Heart right ventricle (tissue), 16 donors: ENCODE results near the gene CHORDC1. TPM values are rescaled to one million over a fixed set of nuclear protein-coding genes. Genes with fewer than 3 reads are reported as not detected.

Experiments
- ATAC-seq, 8 donors: fragments of 200-7000 bp; cut with Tn5 transposase; one replicate each; pipeline ENCODE4 v1.9.1; 2020; ENCODE audit warnings: mild to moderate bottlenecking in 8 of 8, moderate library complexity in 8 of 8, moderate number of reproducible peaks in 1 of 8
- DNase-seq, 2 donors: peaks; one replicate each; pipeline ENCODE4 v3.0.0-alpha.2; 2020
- H3K27ac ChIP-seq, 10 donors: fragments of 200-600 bp; sonication (generic) in 2 of 10; one replicate each; pipeline versions ENCODE4 v1.5.0 to v1.8.0; 2020 to 2022; ENCODE audit warnings: mild to moderate bottlenecking in 3 of 10
- H3K27me3 ChIP-seq, 7 donors: fragments of 200-600 bp; one replicate each; pipeline ENCODE4 v1.8.0; 2021 to 2022; ENCODE audit warnings: mild to moderate bottlenecking in 2 of 7
- H3K36me3 ChIP-seq, 9 donors: fragments of 200-600 bp; sonication (generic) in 1 of 9; one replicate each; pipeline versions ENCODE4 v1.5.0 to v1.8.0; 2020 to 2022; ENCODE audit warnings: mild to moderate bottlenecking in 2 of 9
- H3K4me1 ChIP-seq, 9 donors: fragments of 200-600 bp; sonication (generic) in 1 of 9; one replicate each; pipeline versions ENCODE4 v1.5.0 to v1.8.0; 2020 to 2022; ENCODE audit warnings: mild to moderate bottlenecking in 4 of 9
- H3K4me3 ChIP-seq, 10 donors: fragments of 200-600 bp; sonication (generic) in 2 of 10; one replicate each; pipeline versions ENCODE4 v1.5.0 to v1.8.0; 2020 to 2022; ENCODE audit warnings: mild to moderate bottlenecking in 7 of 10, moderate library complexity in 2 of 10
- H3K9me3 ChIP-seq, 11 donors: fragments of 200-600 bp in 10 of 11; sonication (generic) in 2 of 11; one replicate each; pipeline versions ENCODE4 v1.5.0 to v1.8.0; 2013 to 2022; ENCODE audit warnings: mild to moderate bottlenecking in 2 of 11, control low read depth in 1 of 11, moderate library complexity in 1 of 11
- WGBS, 2 donors: extraction: QIAGEN DNeasy Blood & Tissue Kit; methylation state at CpG; one replicate each; pipeline ENCODE4 v1.1.7; 2013; ENCODE audit warnings: inconsistent platforms in 1 of 2; 5-methylcytosine and 5-hydroxymethylcytosine counted together
- intact Hi-C, 10 donors: fragments of 100-400 bp; cut with DNase I; formaldehyde crosslinking; loops; one replicate each; pipeline versions ENCODE4 v1.11.1 to v1.14.2; 2022
- polyA plus RNA-seq, 2 donors: library from polyadenylated mRNA; stranded (reverse); fragments of 200-250 nt; gene quantifications; one replicate each; pipeline ENCODE4 v1.2.3, GENCODE V29; 2013
- total RNA-seq, 10 donors: library from RNA; stranded (reverse); fragmentation: NEBNext Ultra II Directional in 3 of 10; extraction: Animal tissue kit (Norgen Biotek cat#: 25700) in 3 of 10; gene quantifications; one replicate each; pipeline versions ENCODE4 v1.2.1 to v1.2.4, GENCODE V29; 2021 to 2023
- TF ChIP-seq, protein P1 (sequence below), 9 donors: fragments of 200-600 bp; sonication (generic) in 2 of 9; IDR thresholded peaks; one replicate each; pipeline versions ENCODE4 v1.5.0 to v1.8.0; 2021 to 2022; ENCODE audit warnings: antibody characterized with exemption in 9 of 9, mild to moderate bottlenecking in 5 of 9, moderate library complexity in 1 of 9
- donor health status: Arrhythmogenic right ventricular cardiomyopathy.
- donor health status: ischemic (EF 13 %, LVEDD 7.1; RV severe dilation, severe dysfunction).
- donor health status: healthy with polysubstance abuse.
- donor health status: DM: no; HTN: yes; CAD: no.
- donor health status: DM: no; HTN: no; CAD: no.
- donor health status: ischemic (EF 25% LVEDD 6.9; RV normal size, moderate dysfunction).
- donor health status: ischemic (EF 25% LVEDD 5.7; RV mildly dilated, moderate dysfunction).
- donor health status: healthy.
- donor health status: DM: yes; HTN: yes; CAD: no.
- donor health status: Ischemic cardiomyopathy.
- donor health status: ischemic (EF 35%, LVEDD 5.7; RV mildly dilated, moderate dysfunction).
- donor health status: nonischemic (EF 11% LVEDD 7.7; RV severe dilation, severe dysfunction).
- donor health status: DM: yes; HTN: yes; CAD: no.
- donor health status: PGD.
- donor health status: ischemic (EF 29% LVEDD 5.4; RV normal size, mild dysfunction).
- donor health status: nonischemic (EF 23%, LVEDD 6.1; RV moderate dilation, normal function).

Gene CHORDC1
- total and polyA plus RNA-seq, 12 donors, result 22.4 to 38.1 (median 27.7) TPM

DNA sequence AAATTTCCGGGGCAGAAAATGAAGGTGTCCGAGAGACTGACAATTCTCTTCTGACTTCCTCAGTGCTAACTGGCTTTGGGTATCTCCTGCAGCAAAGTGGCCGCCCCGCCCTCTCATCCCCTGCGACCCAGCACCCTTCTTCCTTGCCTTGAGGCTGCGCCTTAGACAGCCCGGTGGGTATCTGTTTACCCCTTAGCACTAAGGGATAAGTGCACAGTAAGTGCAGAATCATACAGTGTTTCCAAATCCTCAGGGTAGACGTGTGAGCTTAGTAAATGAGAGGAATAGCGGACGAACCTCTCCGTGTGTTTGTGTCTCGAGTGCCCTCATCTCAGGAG lies 368 bp upstream of the CHORDC1 start:
- WGBS, 2 donors, result 1% methylated on average over 12 of the region's 12 CpGs
- DNase-seq, result no peak
- peak; percentile 64 to 81 (median 78) for ATAC-seq

DNA sequence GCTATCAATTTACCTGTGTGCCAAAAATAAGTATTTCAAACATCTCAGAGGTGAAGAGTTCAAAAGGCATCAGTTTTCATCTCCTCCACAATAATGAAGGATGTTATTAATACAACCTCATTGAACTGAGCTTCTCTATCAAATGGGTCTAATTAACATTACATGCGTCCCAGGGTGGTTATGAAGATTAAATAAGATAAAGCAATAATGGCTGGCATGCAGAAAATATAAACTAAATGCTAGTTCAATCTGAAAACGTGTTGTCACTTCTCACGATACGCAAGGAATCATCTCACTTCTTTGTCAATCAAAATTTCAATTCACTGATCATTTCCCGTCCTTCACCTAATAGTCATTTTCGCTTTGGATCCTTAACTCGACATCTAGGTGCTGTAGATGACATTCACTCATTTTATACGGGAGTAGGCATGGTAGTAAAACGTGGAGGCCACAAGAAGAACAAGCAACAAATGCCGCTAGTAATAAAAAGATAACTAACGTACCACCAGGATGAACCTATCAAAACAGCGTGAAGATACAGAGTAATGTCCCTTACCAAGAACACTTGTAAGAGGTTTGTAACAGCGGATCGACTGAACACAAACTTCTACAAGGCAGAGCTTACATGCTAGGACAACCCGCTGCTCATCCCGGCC lies 918 bp downstream of the CHORDC1 start:
- Histone ChIP-seq H3K27me3 (no peaks in the 10 kb centered on the region), H3K9me3 (no peaks in the 10 kb centered on the region), H3K27ac (peak overlapping the region in 9 of 10 donors; percentile 87 to 96 (median 93)), H3K4me3 (peak overlapping the region; percentile 67 to 92 (median 86)), H3K4me1 (peaks cover 0 to 53% (median 39%) of the 10 kb centered on the region in 9 donors), H3K36me3 (peaks cover 0 to 10% (median 0%) of the 10 kb centered on the region in 9 donors)
- 6 to 10% methylated on average over 16 of the region's 16 CpGs for WGBS, 2 donors
- TF ChIP-seq, protein P1, sequence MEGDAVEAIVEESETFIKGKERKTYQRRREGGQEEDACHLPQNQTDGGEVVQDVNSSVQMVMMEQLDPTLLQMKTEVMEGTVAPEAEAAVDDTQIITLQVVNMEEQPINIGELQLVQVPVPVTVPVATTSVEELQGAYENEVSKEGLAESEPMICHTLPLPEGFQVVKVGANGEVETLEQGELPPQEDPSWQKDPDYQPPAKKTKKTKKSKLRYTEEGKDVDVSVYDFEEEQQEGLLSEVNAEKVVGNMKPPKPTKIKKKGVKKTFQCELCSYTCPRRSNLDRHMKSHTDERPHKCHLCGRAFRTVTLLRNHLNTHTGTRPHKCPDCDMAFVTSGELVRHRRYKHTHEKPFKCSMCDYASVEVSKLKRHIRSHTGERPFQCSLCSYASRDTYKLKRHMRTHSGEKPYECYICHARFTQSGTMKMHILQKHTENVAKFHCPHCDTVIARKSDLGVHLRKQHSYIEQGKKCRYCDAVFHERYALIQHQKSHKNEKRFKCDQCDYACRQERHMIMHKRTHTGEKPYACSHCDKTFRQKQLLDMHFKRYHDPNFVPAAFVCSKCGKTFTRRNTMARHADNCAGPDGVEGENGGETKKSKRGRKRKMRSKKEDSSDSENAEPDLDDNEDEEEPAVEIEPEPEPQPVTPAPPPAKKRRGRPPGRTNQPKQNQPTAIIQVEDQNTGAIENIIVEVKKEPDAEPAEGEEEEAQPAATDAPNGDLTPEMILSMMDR (IDR thresholded peaks at IDR 0.05), result no peak
- intact Hi-C loops, result loop anchor here in 1 of 10 donors (2.0 kb wide), 1 partner anchor 17 kb away; no protein-coding TSS in a partner anchor
- no peak for DNase-seq
- ATAC-seq, result peak in 1 of 8 donors; percentile 5

More for the DNA sequence above, 368 bp upstream of the CHORDC1 start:
- Histone ChIP-seq H3K27ac (peak overlapping the region; percentile 61 to 96 (median 92)), H3K9me3 (no peaks in the 10 kb centered on the region), H3K4me1 (peaks cover 0 to 47% (median 37%) of the 10 kb centered on the region in 9 donors), H3K27me3 (no peaks in the 10 kb centered on the region), H3K4me3 (peak overlapping the region; percentile 67 to 92 (median 86)), H3K36me3 (no peaks in the 10 kb centered on the region)
- TF ChIP-seq, protein P1 (IDR thresholded peaks at IDR 0.05), result no peak
- intact Hi-C loops, result loop anchor here in 1 of 10 donors (2.0 kb wide), 1 partner anchor 18 kb away; no protein-coding TSS in a partner anchor

DNA sequence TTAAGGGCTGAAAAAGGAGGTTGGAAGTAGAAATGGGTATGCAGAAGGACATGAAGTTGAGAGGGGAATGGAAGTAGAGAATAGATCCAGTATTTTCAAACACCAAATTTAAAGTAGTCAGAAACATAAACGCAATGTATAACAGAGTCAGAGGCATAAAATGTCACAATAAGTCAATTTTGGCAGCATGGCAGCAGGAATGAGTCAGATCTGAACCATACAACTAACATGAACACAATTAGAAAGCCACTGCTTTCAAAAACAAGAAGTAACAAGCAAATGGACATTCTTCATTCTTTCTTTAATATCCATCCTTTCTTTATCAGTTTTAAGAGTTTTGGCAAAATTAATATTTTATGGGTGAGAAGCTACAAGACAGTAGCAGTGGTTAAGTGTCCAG lies 2.5 kb downstream of the CHORDC1 start:
- intact Hi-C loops, result no loop called here
- Histone ChIP-seq H3K4me1 (peaks cover 0 to 68% (median 53%) of the 10 kb centered on the region in 9 donors), H3K9me3 (no peaks in the 10 kb centered on the region)

DNA sequence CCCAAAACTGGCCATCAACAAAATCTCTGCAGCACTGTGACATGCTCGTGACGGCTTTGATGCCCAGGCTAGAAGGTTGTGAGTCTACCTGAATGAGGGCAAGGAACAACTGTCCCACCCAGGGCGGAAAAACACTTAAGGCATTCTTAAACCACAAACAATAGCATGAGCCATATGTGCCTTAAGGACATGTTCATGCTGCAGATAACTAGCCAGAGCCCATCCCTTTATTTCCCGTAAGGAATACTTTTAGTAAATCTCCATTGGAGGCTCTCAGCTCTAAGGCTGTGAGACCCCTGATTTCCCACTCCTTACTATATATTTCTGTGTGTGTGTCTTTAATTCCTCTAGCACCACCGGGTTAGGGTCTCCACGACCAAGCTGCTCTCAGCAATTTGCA lies 3.4 kb downstream of the CHORDC1 start:
- no peak for DNase-seq
- no peaks in the 10 kb centered on the region for H3K27me3 ChIP-seq
- intact Hi-C loops, result no loop called here
- H3K36me3 ChIP-seq, result peaks cover 0 to 30% (median 0%) of the 10 kb centered on the region in 9 donors
- no peak for ATAC-seq
- H3K4me1 ChIP-seq, result peaks cover 0 to 61% (median 53%) of the 10 kb centered on the region in 9 donors
- no peak overlapping the region for H3K27ac ChIP-seq
- H3K9me3 ChIP-seq, result no peaks in the 10 kb centered on the region
- TF ChIP-seq, protein P1 (IDR thresholded peaks at IDR 0.05), result no peak
- no peak overlapping the region for H3K4me3 ChIP-seq
- WGBS, 2 donors, result 95 to 97% methylated on average over 6 of the region's 6 CpGs

More for the DNA sequence above, 2.5 kb downstream of the CHORDC1 start:
- H3K36me3 ChIP-seq, result peaks cover 0 to 20% (median 0%) of the 10 kb centered on the region in 9 donors
- DNase-seq (no peak), ATAC-seq (no peak)
- TF ChIP-seq, protein P1 (IDR thresholded peaks at IDR 0.05), result no peak
- H3K27ac ChIP-seq, result no peak overlapping the region
- WGBS, 2 donors, result 85 to 97% methylated on average over 1 of the region's 1 CpG
- no peaks in the 10 kb centered on the region for H3K27me3 ChIP-seq
- H3K4me3 ChIP-seq, result peak overlapping the region in 1 of 10 donors; percentile 5
